ENCODE data around the gene SBK3.

SBK3 gene

GRCh38 chr19:55528030-55528803 is 17.1 kb downstream of the SBK3 start:
- Histone ChIP-seq H3K4me3 (ENCODE audit: low read length) (no peak overlapping the region), H3K27me3 (replicated peaks; ENCODE audit: insufficient read depth, low read length) (peaks cover 63% of the 10 kb centered on the region), H3K9ac (ENCODE audit: low read length) (no peak overlapping the region), H3F3A (ENCODE audit: insufficient read depth, low read length) (no peaks in the 10 kb centered on the region), H3K9me3 (replicated peaks; ENCODE audit: insufficient read depth, low read length) (no peaks in the 10 kb centered on the region), H3K27ac (ENCODE audit: low read length) (no peak overlapping the region), H3K79me2 (ENCODE audit: low read length) (no peaks in the 10 kb centered on the region), H3K4me1 (ENCODE audit: low read length) (no peaks in the 10 kb centered on the region), H4K20me1 (ENCODE audit: insufficient read depth, low read length) (no peaks in the 10 kb centered on the region), H2AFZ (ENCODE audit: low read length) (no peak overlapping the region), H3K9me2 (replicated peaks; ENCODE audit: insufficient read depth, low read length) (no peaks in the 10 kb centered on the region), H3K36me3 (replicated peaks; ENCODE audit: insufficient read depth, low read length) (no peaks in the 10 kb centered on the region), H3K4me2 (ENCODE audit: low read depth, low read length) (no peak overlapping the region)
- no peak for DNase-seq
- no peak for TF ChIP-seq CTCF (IDR thresholded peaks at IDR 0.05; ENCODE audit: low read length)
- no peak for TF ChIP-seq EZH2 (optimal IDR thresholded peaks at IDR 0.05; ENCODE audit: low read depth, low read length)
- TF ChIP-seq EZH2phosphoT487 (IDR thresholded peaks at IDR 0.05; ENCODE audit: low read length): no peak

GRCh38 chr19:55527197-55528029 is 17.9 kb downstream of the SBK3 start:
- Histone ChIP-seq H3K27me3 (replicated peaks; ENCODE audit: insufficient read depth, low read length) (peaks cover 63% of the 10 kb centered on the region), H3K9ac (ENCODE audit: low read length) (no peak overlapping the region), H3K4me2 (ENCODE audit: low read depth, low read length) (no peak overlapping the region), H3K4me3 (ENCODE audit: low read length) (no peak overlapping the region), H2AFZ (ENCODE audit: low read length) (no peak overlapping the region), H3K9me3 (replicated peaks; ENCODE audit: insufficient read depth, low read length) (no peaks in the 10 kb centered on the region), H3K36me3 (replicated peaks; ENCODE audit: insufficient read depth, low read length) (no peaks in the 10 kb centered on the region), H3K9me2 (replicated peaks; ENCODE audit: insufficient read depth, low read length) (no peaks in the 10 kb centered on the region), H4K20me1 (ENCODE audit: insufficient read depth, low read length) (no peaks in the 10 kb centered on the region), H3K79me2 (ENCODE audit: low read length) (no peaks in the 10 kb centered on the region), H3K4me1 (ENCODE audit: low read length) (no peaks in the 10 kb centered on the region), H3K27ac (ENCODE audit: low read length) (no peak overlapping the region), H3F3A (ENCODE audit: insufficient read depth, low read length) (no peaks in the 10 kb centered on the region)
- no peak for DNase-seq
- no peak for TF ChIP-seq EZH2 (optimal IDR thresholded peaks at IDR 0.05; ENCODE audit: low read depth, low read length)

- Histone ChIP-seq H3K4me2 (ENCODE audit: low read depth, low read length) (no peak overlapping the region), H3K9me2 (replicated peaks; ENCODE audit: insufficient read depth, low read length) (no peaks in the 10 kb centered on the region), H2AFZ (ENCODE audit: low read length) (no peak overlapping the region), H3K27me3 (replicated peaks; ENCODE audit: insufficient read depth, low read length) (peaks cover 63% of the 10 kb centered on the region), H3K9me3 (replicated peaks; ENCODE audit: insufficient read depth, low read length) (no peaks in the 10 kb centered on the region), H3K79me2 (ENCODE audit: low read length) (no peaks in the 10 kb centered on the region), H4K20me1 (ENCODE audit: insufficient read depth, low read length) (no peaks in the 10 kb centered on the region), H3K9ac (ENCODE audit: low read length) (no peak overlapping the region), H3K27ac (ENCODE audit: low read length) (no peak overlapping the region), H3F3A (ENCODE audit: insufficient read depth, low read length) (no peaks in the 10 kb centered on the region), H3K4me1 (ENCODE audit: low read length) (no peaks in the 10 kb centered on the region), H3K36me3 (replicated peaks; ENCODE audit: insufficient read depth, low read length) (no peaks in the 10 kb centered on the region), H3K4me3 (ENCODE audit: low read length) (no peak overlapping the region)
- DNase-seq: no peak
- no peak for TF ChIP-seq CTCF (IDR thresholded peaks at IDR 0.05; ENCODE audit: low read length)
- TF ChIP-seq EZH2phosphoT487 (IDR thresholded peaks at IDR 0.05; ENCODE audit: low read length): no peak
Observed at GRCh38 chr19:55526216-55527196, 18.8 kb downstream of the SBK3 start.
